GM12891 (cell line): Measurements from ENCODE around the gene NXN.
A peak's percentile ranks its signal among the peaks of the same experiment; 100 is the strongest.
"Not testable (repeated sequence)": the region's sequence is repeated elsewhere in the genome, so short reads cannot be mapped to it uniquely, and the experiment has no call there.

Experiments used
- DNase-seq: peaks from one replicate; pipeline ENCODE4 v3.0.0; 2011; ENCODE audit warnings: low spot score; ENCODE audit not compliant: insufficient read length
- FAIRE-seq: peaks from 2 replicates; lab custom pipeline; 2011; peaks lifted over from hg19 to GRCh38; lab: Jason Lieb, UNC
- PAX5 ChIP-seq: IDR thresholded peaks from 2 replicates; pipeline ENCODE4 v1.6.1; 2011; ENCODE audit warnings: low read length, moderate library complexity, mild to moderate bottlenecking; ENCODE audit not compliant: insufficient read depth, severe bottlenecking
- POLR2A ChIP-seq: IDR thresholded peaks from 2 replicates; pipeline ENCODE4 v1.6.1; 2011; ENCODE audit warnings: low read depth, low read length, control low read depth
- POLR2AphosphoS5 ChIP-seq: IDR thresholded peaks from 2 replicates; pipeline ENCODE4 v1.6.1; 2011; ENCODE audit warnings: low read depth, low read length, control low read depth
- POU2F2 ChIP-seq: IDR thresholded peaks from 2 replicates; pipeline ENCODE4 v1.6.1; 2011; ENCODE audit warnings: low read depth, mild to moderate bottlenecking, control low read depth, low read length, moderate library complexity
- SPI1 ChIP-seq: IDR thresholded peaks from 2 replicates; pipeline ENCODE4 v1.6.1; 2011; ENCODE audit warnings: low read depth, low read length, control low read depth
- TAF1 ChIP-seq: IDR thresholded peaks from 2 replicates; pipeline ENCODE4 v1.6.1; 2011; ENCODE audit warnings: low read depth, low read length, control low read depth

Gene NXN

DNA sequence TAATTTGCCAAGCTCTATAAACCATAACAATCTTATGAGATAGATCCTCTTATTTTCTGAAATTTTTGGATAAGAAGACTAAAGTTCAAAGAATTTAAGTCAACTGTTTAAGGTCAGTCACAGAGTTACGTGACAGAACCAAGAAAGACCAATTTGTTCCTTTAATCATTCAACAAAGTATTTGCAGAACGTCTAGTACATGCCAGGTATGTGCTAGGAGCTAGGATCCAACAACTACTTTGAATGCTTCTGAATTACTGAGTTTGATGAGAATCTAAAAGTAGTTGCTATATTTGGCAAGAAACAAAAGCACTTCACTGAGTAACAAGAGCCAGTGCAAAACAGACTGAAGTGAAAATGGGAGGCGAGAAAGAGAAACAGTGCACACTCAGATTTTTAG lies 212.5 kb downstream of the NXN start:
- FAIRE-seq: no peak
- no peak for TF ChIP-seq POU2F2
- TF ChIP-seq POLR2AphosphoS5: no peak
- TF ChIP-seq TAF1: no peak
- no peak for TF ChIP-seq POLR2A
- no peak for TF ChIP-seq PAX5
- TF ChIP-seq SPI1: no peak
- no peak for DNase-seq

- TF ChIP-seq POLR2A (no peak), TAF1 (no peak), PAX5 (no peak), POU2F2 (no peak), SPI1 (no peak), POLR2AphosphoS5 (no peak)
- DNase-seq: no peak
- FAIRE-seq: no peak
Observed at GRCh38 chr17:760371-760770, 219.2 kb downstream of the NXN start.

GRCh38 chr17:759964-760363 lies 219.6 kb downstream of the NXN start:
- TF ChIP-seq PAX5 (no peak), POU2F2 (no peak), POLR2AphosphoS5 (no peak), POLR2A (no peak), SPI1 (no peak), TAF1 (no peak)
- no peak for DNase-seq
- FAIRE-seq: no peak

DNA sequence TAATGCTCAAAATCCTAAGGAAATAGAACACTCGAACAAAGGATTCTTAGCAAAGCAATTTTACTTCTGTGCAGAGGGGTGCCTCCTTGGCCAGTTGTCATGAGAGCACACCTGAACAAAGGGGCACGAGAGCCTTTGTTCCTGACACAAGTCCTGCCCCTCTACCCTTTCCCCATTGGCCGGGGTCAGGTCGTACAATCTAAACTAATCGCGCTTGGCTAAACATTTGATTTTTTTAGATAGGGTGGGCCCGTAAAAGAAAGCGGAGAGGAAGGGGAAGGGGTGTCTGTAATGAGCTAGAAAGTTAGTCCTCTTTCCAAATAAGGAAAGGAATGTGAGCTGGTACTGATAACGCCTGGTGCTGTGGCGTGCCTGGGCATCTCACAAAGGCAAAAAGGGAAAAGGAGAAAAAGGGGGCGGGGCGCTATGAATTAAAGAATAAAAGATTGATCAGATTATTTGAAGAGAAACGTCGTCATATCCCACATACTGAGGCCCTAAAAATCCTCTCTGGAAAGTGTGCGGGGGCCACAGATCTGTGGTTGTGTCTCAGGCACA lies 223.5 kb downstream of the NXN start:
- DNase-seq, FAIRE-seq: not testable (repeated sequence)

- not testable (repeated sequence) for DNase-seq
- FAIRE-seq: peak; percentile 47
Observed at GRCh38 chr17:755319-755961, 224.1 kb downstream of the NXN start.

DNA sequence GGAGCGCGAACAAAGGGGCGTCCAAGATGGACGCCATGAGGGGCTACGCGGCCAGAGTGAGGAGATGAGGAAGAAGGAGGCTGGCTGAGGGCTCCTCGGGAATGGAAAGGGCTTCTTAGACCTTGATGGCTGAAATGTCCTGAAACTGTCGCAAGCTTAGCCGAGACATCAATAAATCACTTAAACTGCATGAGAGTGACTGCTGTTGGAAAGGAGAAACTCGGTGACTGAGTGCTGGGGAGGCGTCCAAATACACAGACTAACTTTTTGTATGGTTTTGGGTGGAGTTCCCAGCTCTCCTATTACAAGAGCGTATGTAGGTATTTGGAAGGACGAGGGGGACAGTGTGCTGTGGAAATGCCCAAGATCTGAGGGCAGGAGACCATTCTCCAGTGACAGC lies 226.2 kb downstream of the NXN start:
- TF ChIP-seq POLR2AphosphoS5: no peak
- TF ChIP-seq TAF1: no peak
- no peak for TF ChIP-seq POU2F2
- no peak for TF ChIP-seq SPI1
- no peak for TF ChIP-seq POLR2A
- TF ChIP-seq PAX5: no peak
- DNase-seq (no peak), FAIRE-seq (no peak)

DNA sequence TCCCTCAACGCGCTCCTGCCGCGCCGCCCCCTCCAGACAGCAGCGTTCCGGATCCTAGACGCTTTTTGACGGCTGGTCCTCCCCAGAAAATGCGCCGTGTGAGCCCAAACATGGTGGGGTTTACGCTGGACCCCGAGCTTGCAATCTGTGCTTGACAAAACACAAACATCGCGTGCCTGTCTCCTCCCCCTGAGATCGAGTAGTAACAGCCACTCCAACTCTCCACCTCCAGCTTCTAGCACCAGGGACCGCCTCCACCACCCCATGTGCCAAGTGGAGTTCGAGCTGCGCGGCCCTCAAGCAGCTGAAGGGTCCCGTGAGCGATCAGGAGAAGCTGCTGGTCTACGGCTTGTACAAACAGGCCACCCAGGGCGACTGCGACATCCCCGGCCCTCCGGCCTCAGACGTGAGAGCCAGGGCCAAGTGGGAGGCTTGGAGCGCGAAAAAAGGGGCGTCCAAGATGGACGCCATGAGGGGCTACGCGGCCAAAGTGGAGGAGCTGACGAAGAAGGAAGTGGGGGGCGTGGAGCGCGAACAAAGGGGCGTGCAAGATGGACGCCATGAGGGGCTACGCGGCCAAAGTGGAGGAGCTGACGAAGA lies 226.9 kb downstream of the NXN start:
- no peak for TF ChIP-seq POLR2AphosphoS5
- DNase-seq (peak; percentile 70), FAIRE-seq (peak; percentile 28)

DNA sequence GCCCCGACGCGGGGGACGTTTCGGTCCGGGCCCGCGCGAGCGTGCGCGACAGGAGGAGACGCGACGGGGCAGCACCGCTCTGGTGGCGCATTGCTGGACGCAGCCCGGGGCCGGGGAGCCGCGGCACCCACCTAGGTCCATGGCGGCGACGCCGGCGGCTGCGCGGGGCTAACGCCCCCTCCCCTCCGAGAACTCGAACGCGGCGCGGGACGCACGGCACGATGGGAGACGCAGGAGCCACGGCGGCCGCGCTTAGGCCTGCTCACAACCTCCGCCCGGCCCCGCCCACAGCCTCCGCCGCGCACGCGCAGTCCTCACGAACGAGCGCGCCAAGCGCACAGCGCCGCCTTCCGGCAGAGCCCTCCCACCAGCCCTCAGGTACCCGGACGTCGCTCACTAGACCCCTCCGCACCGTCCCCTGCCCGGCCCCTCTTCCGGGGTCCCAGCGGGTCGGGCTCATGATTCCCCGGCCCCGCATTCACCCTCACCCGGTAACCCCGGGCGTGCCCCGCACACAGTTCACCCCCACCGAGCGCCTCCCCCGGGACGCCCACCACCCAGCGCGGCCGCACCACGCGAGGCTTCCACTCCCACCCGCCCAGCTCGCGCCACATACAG lies 227.5 kb downstream of the NXN start, which contains the start of gene GEMIN4:
Gene GEMIN4, minus strand, starts transcription at position 263 of the 618 bp plus-strand sequence. Its CDS starts 122 bp downstream, at position 141.
- no peak for TF ChIP-seq SPI1
- TF ChIP-seq POLR2AphosphoS5: peak; percentile 71
- peak; percentile 73 for TF ChIP-seq POLR2A
- TF ChIP-seq TAF1: peak; percentile 63; the same call in 1 of the 2 replicates
- DNase-seq: peak; percentile 96
- peak; percentile 99 for FAIRE-seq

- FAIRE-seq: peak; percentile 62
- TF ChIP-seq POLR2AphosphoS5 (no peak), TAF1 (peak; percentile 34; the same call in 1 of the 2 replicates), PAX5 (no peak)
- peak; percentile 48 for DNase-seq
Observed at GRCh38 chr17:751269-752001, 228.1 kb downstream of the NXN start.

DNA sequence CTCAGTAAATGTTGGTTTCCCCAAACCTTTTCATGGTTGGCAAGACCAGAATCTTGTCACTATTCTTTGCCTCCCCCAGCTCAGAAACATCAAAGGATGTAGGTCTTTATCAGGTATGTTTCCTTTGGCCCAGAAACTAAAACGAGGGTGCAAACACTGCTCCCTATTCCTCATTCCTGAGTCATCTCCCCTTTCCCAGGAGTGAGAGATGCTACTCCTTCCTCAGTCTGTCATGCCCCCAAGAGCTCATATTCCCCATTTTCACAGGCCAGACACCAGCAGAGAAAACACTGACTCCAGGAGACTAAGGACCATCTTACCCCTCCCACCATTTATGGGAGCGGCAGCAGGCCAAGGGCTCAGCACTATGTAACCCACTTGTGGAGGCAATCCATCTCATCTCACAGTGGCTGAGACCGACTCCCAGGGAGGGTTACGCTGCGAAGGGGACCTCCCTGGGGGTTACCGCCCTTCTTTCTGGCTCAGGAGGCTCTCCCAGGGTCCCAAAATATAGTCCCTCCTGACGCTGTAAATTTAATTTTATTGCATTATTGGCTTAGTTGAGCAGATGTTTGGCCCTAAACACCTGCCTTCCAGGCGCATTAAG lies 229.0 kb downstream of the NXN start:
- TF ChIP-seq POU2F2: no peak
- TF ChIP-seq POLR2A: no peak
- no peak for TF ChIP-seq SPI1

GRCh38 chr17:749359-749758 lies 230.2 kb downstream of the NXN start:
- peak; percentile 45 for FAIRE-seq
- not testable (repeated sequence) for DNase-seq

More for the DNA sequence above, 229.0 kb downstream of the NXN start:
- DNase-seq (no peak), FAIRE-seq (no peak)
